H1 (cell line): Measurements from ENCODE around the gene TSPAN1.

Experiments
- CHD1 ChIP-seq: IDR thresholded peaks from 2 replicates; pipeline ENCODE4 v1.6.1; 2012; ENCODE audit warnings: low read depth, low read length, improper control_type of control experiment
- CHD2 ChIP-seq: IDR thresholded peaks from 2 replicates; pipeline ENCODE4 v1.6.1; 2012; ENCODE audit warnings: low read length, improper control_type of control experiment
- CREB1 ChIP-seq: IDR thresholded peaks from 2 replicates; pipeline ENCODE4 v1.6.1; 2012; ENCODE audit warnings: inconsistent platforms
- CTCF ChIP-seq, 3 experiments: IDR thresholded peaks; 1 replicate in 2 of 3; 2 replicates in 1 of 3; pipeline versions ENCODE4 v1.5.1 to v1.6.1; 2011; ENCODE audit warnings: low read length in 3 of 3, mild to moderate bottlenecking in 3 of 3, inconsistent platforms in 2 of 3, low read depth in 1 of 3, moderate library complexity in 1 of 3; ENCODE audit not compliant: insufficient read depth in 1 of 3; ENCODE audit errors: control extremely low read depth in 1 of 3
- EZH2 ChIP-seq: fragments of 200-600 bp; sonication (generic); IDR thresholded peaks from 2 replicates; pipeline ENCODE4 v1.7.1; 2012; ENCODE audit warnings: low read depth, mild to moderate bottlenecking, moderate library complexity, low read length, inconsistent platforms; ENCODE audit not compliant: severe bottlenecking
- MAFK ChIP-seq: IDR thresholded peaks from 2 replicates; pipeline ENCODE4 v1.6.1; 2012; ENCODE audit warnings: low read depth, mild to moderate bottlenecking, improper control_type of control experiment, low read length
- POLR2A ChIP-seq, 2 experiments: IDR thresholded peaks; 1 replicate in 1 of 2; 2 replicates in 1 of 2; pipeline ENCODE4 v1.6.1; 2011; ENCODE audit warnings: low read depth in 2 of 2, low read length in 2 of 2, mild to moderate bottlenecking in 2 of 2; ENCODE audit errors: control extremely low read depth in 1 of 2
- POLR2AphosphoS5 ChIP-seq: IDR thresholded peaks from 2 replicates; pipeline ENCODE4 v1.6.1; 2011; ENCODE audit warnings: low read depth, low read length
- RBBP5 ChIP-seq: IDR thresholded peaks from 2 replicates; pipeline ENCODE4 v1.7.1; 2012; ENCODE audit warnings: low read depth, mild to moderate bottlenecking, inconsistent platforms, low read length, moderate library complexity, borderline replicate concordance
- TAF1 ChIP-seq: IDR thresholded peaks from 2 replicates; pipeline ENCODE4 v1.6.1; 2011; ENCODE audit warnings: mild to moderate bottlenecking, low read depth, low read length
- YY1 ChIP-seq: IDR thresholded peaks from 2 replicates; pipeline ENCODE4 v1.6.1; 2011; ENCODE audit warnings: low read depth, mild to moderate bottlenecking, low read length

- no peak for TF ChIP-seq MAFK
- TF ChIP-seq POLR2A (IDR thresholded peaks at IDR 0.05; ENCODE audit: control extremely low read depth in 1 of 2, low read depth in 2 of 2, low read length in 2 of 2): no peak
- TF ChIP-seq CTCF (IDR thresholded peaks at IDR 0.05; ENCODE audit: control extremely low read depth in 1 of 3, insufficient read depth in 1 of 3, low read depth in 1 of 3, low read length in 3 of 3): no peak
- no peak for TF ChIP-seq CHD2
- TF ChIP-seq EZH2: no peak
- no peak for TF ChIP-seq YY1
- TF ChIP-seq CHD1: no peak
- TF ChIP-seq POLR2AphosphoS5: no peak
- TF ChIP-seq RBBP5: no peak
- TF ChIP-seq TAF1: no peak
- no peak for TF ChIP-seq CREB1
These were observed 19.8 kb downstream of the TSPAN1 start for GRCh38 chr1:46194641-46195193.
